RWPE2 (cell line): ENCODE results near the gene TLK1.

Source experiments
- ATAC-seq: fragments of 200-7000 bp; cut with Tn5 transposase; 3 replicates; pipeline ENCODE4 v1.9.1; 2021; ENCODE audit warnings: low read depth
- DNase-seq: peaks from one replicate; pipeline ENCODE4 v3.0.0-alpha.2; 2020; ENCODE audit warnings: low spot score
- H3K27ac ChIP-seq: fragments of 450-650 bp; 2 replicates; pipeline ENCODE4 v1.5.1; 2017; ENCODE audit warnings: mild to moderate bottlenecking; ENCODE audit not compliant: poor library complexity, severe bottlenecking
- H3K27me3 ChIP-seq: fragments of 250-450 bp; sonication (Bioruptor Pico); 2 replicates; pipeline ENCODE4 v1.5.1; 2021; ENCODE audit warnings: mild to moderate bottlenecking, moderate library complexity; ENCODE audit not compliant: insufficient read depth, poor library complexity, severe bottlenecking
- H3K36me3 ChIP-seq: fragments of 250-450 bp; sonication (Bioruptor Pico); 2 replicates; pipeline ENCODE4 v1.5.1; 2020; ENCODE audit warnings: low read depth, mild to moderate bottlenecking, moderate library complexity
- H3K4me1 ChIP-seq: fragments of 250-450 bp; sonication (Bioruptor Pico); 2 replicates; pipeline ENCODE4 v1.5.1; 2021; ENCODE audit warnings: mild to moderate bottlenecking, moderate library complexity; ENCODE audit not compliant: insufficient read depth, poor library complexity, severe bottlenecking
- H3K4me3 ChIP-seq: fragments of 250-450 bp; sonication (Bioruptor Pico); 2 replicates; pipeline ENCODE4 v1.5.1; 2021; ENCODE audit warnings: mild to moderate bottlenecking, moderate library complexity; ENCODE audit not compliant: severe bottlenecking
- H3K9me3 ChIP-seq: fragments of 250-450 bp; sonication (Bioruptor Pico); 2 replicates; pipeline ENCODE4 v1.5.1; 2021; ENCODE audit warnings: mild to moderate bottlenecking, moderate library complexity; ENCODE audit not compliant: severe bottlenecking
- TF ChIP-seq, protein P1 (sequence below): fragments of 450-650 bp; IDR thresholded peaks from one replicate; pipeline ENCODE4 v1.5.1; 2017; ENCODE audit warnings: mild to moderate bottlenecking, moderate library complexity; ENCODE audit not compliant: poor library complexity, severe bottlenecking

The TLK1 gene

GRCh38 chr2:171142398-171142797 lies 18.3 kb downstream of the TLK1 start:
- Histone ChIP-seq H3K4me1 (peaks cover 7% of the 10 kb centered on the region), H3K4me3 (no peak overlapping the region), H3K9me3 (no peaks in the 10 kb centered on the region), H3K27ac (no peak overlapping the region), H3K27me3 (no peaks in the 10 kb centered on the region), H3K36me3 (peaks cover 5% of the 10 kb centered on the region)
- DNase-seq: no peak
- no peak for ATAC-seq
- TF ChIP-seq, protein P1, sequence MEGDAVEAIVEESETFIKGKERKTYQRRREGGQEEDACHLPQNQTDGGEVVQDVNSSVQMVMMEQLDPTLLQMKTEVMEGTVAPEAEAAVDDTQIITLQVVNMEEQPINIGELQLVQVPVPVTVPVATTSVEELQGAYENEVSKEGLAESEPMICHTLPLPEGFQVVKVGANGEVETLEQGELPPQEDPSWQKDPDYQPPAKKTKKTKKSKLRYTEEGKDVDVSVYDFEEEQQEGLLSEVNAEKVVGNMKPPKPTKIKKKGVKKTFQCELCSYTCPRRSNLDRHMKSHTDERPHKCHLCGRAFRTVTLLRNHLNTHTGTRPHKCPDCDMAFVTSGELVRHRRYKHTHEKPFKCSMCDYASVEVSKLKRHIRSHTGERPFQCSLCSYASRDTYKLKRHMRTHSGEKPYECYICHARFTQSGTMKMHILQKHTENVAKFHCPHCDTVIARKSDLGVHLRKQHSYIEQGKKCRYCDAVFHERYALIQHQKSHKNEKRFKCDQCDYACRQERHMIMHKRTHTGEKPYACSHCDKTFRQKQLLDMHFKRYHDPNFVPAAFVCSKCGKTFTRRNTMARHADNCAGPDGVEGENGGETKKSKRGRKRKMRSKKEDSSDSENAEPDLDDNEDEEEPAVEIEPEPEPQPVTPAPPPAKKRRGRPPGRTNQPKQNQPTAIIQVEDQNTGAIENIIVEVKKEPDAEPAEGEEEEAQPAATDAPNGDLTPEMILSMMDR: no peak

DNA sequence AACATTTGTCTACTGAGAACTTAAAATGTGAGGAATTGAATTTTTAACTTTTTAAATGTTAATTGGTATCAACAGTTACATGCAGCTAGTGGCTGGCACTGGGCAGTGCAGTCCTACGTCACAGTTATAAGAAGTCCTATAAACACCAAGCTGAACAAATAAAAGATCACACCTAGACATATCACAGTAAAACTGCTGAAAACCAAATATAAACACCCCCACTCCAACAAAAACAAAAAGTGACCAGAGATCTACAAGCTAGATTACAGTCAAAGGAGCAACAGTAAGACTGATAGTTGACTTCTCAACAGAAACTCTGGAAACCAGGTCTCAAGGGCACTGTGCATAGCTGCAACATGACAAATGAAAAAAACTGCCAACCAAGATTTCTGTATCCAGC lies 19.4 kb downstream of the TLK1 start:
- no peaks in the 10 kb centered on the region for H3K9me3 ChIP-seq
- DNase-seq (no peak), ATAC-seq (no peak)
- no peak overlapping the region for H3K4me3 ChIP-seq
- no peaks in the 10 kb centered on the region for H3K4me1 ChIP-seq
- no peaks in the 10 kb centered on the region for H3K27me3 ChIP-seq
- TF ChIP-seq, protein P1: no peak
- H3K27ac ChIP-seq: no peak overlapping the region
- H3K36me3 ChIP-seq: peaks cover 5% of the 10 kb centered on the region

DNA sequence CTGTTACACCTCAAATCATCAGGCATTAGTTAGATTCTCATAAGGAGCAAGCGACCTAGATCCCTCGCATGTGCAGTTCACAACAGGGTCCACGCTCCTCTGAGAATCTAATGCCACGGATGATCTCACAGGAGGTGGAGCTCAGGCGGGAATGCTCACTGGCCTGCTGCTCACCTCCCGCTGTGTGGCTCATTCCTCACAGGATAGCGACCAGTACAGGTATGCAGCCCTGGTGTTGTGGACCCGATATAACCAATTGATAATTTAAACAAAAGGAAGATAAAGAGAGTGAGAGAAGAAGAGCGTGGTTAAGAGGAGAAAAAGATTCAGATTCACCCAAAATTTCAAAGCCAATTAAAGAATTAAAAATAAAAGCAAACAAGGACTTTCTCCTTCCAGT lies 20.8 kb downstream of the TLK1 start:
- Histone ChIP-seq H3K4me1 (no peaks in the 10 kb centered on the region), H3K27me3 (no peaks in the 10 kb centered on the region), H3K4me3 (no peak overlapping the region), H3K9me3 (no peaks in the 10 kb centered on the region), H3K36me3 (no peaks in the 10 kb centered on the region; the same call in 1 of the 2 replicates), H3K27ac (no peak overlapping the region)
- no peak for DNase-seq
- TF ChIP-seq, protein P1: no peak
- ATAC-seq: no peak

DNA sequence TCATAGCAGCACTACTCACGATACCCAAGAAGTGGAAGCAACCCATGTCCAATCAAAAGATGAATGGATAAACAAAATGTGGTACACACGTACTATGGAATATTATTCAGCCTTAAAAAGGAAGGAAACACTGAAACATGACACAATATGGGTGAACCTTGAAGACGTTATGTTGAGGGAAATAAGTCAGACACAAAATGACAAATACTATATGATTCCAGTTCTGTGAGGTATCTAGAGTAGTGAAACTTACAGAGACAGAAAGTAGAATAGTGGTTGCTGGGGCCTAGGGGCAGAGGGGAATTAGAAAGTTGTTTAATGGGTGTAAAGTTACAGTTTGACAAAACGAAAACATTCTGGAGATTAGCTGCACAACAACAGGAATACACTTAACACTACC lies 24.7 kb downstream of the TLK1 start:
- H3K9me3 ChIP-seq: no peaks in the 10 kb centered on the region
- ATAC-seq (no peak), DNase-seq (no peak)
- no peaks in the 10 kb centered on the region; the same call in 1 of the 2 replicates for H3K36me3 ChIP-seq
- H3K4me1 ChIP-seq: no peaks in the 10 kb centered on the region
- no peak overlapping the region for H3K27ac ChIP-seq
- H3K27me3 ChIP-seq: no peaks in the 10 kb centered on the region
- H3K4me3 ChIP-seq: no peak overlapping the region
- TF ChIP-seq, protein P1: no peak

GRCh38 chr2:171134624-171135230 lies 26.0 kb downstream of the TLK1 start:
- Histone ChIP-seq H3K36me3 (no peaks in the 10 kb centered on the region; the same call in 1 of the 2 replicates), H3K9me3 (no peaks in the 10 kb centered on the region), H3K4me3 (no peak overlapping the region), H3K27ac (no peak overlapping the region), H3K4me1 (no peaks in the 10 kb centered on the region), H3K27me3 (no peaks in the 10 kb centered on the region)
- ATAC-seq: no peak
- TF ChIP-seq, protein P1: no peak
- no peak for DNase-seq
